Activated CD8-positive, alpha-beta T cell treated with anti-CD3 and anti-CD28 coated beads, Interleukin-2, amount 10 ng/mL, durations not matched to agents 7 days and 5 days (primary cell): Measurements from ENCODE around the gene PXMP2. TPM values are rescaled to one million over a fixed set of nuclear protein-coding genes. Genes with fewer than 3 reads are reported as not detected.

Source experiments
- ATAC-seq: fragments of 150-1000 bp; cut with Tn5 transposase; one replicate; pipeline ENCODE4 v1.10.0; 2021; ENCODE audit warnings: moderate library complexity
- CTCF ChIA-PET: fragments of 350-600 bp; sonication (Branson Sonifier 250); formaldehyde crosslinking; loops from one replicate; lab custom pipeline; 2021; ENCODE audit warnings: antibody characterized with exemption; lab: Charles Lee
- POLR2A ChIA-PET: fragments of 350-600 bp; sonication (Branson Sonifier 250); formaldehyde crosslinking; loops from one replicate; lab custom pipeline; 2021; ENCODE audit warnings: antibody characterized with exemption; lab: Charles Lee
- DNase-seq: peaks from one replicate; pipeline ENCODE4 v3.0.0-alpha.2; 2020
- H3K27ac Mint-ChIP-seq: one replicate; pipeline ENCODE4 v1.8.0; 2021; ENCODE audit warnings: mild to moderate bottlenecking, mixed read lengths
- H3K27me3 Mint-ChIP-seq: one replicate; pipeline ENCODE4 v1.8.0; 2021; ENCODE audit warnings: low read depth, mixed read lengths
- H3K36me3 Mint-ChIP-seq: one replicate; pipeline ENCODE4 v1.8.0; 2021; ENCODE audit warnings: low read depth, mixed read lengths
- H3K4me1 Mint-ChIP-seq: one replicate; pipeline ENCODE4 v1.8.0; 2021; ENCODE audit warnings: low read depth, mixed read lengths
- H3K4me3 Mint-ChIP-seq: one replicate; pipeline ENCODE4 v1.8.0; 2021; ENCODE audit warnings: mild to moderate bottlenecking, mixed read lengths
- H3K9me3 Mint-ChIP-seq: one replicate; pipeline ENCODE4 v1.8.0; 2022; ENCODE audit warnings: mixed read lengths; ENCODE audit not compliant: insufficient read depth
- total RNA-seq, 2 experiments: library from RNA; stranded (reverse); gene quantifications; one replicate each; pipeline ENCODE4 v1.2.3, GENCODE V29; 2021

PXMP2 gene
- total RNA-seq, 2 experiments from 2014 or later, result 38.0 to 40.6 TPM

- ChIA-PET CTCF (no interaction called here), POLR2A (interaction anchor here (1.0 kb wide), 1 partner anchor 24 kb away, joined by 3 read pairs; no protein-coding TSS in a partner anchor)
- DNase-seq (no peak), ATAC-seq (no peak)
- Mint-ChIP-seq H3K9me3 (no peaks in the 10 kb centered on the region), H3K36me3 (peaks cover 60% of the 10 kb centered on the region), H3K27ac (no peak overlapping the region), H3K4me3 (no peak overlapping the region), H3K4me1 (peaks cover 5% of the 10 kb centered on the region), H3K27me3 (no peaks in the 10 kb centered on the region)
These were observed 31.3 kb downstream of the PXMP2 start for GRCh38 chr12:132718644-132719043.

GRCh38 chr12:132719141-132719953 lies 32.0 kb downstream of the PXMP2 start:
- Mint-ChIP-seq H3K27ac (no peak overlapping the region), H3K4me3 (no peak overlapping the region), H3K36me3 (peaks cover 63% of the 10 kb centered on the region), H3K27me3 (no peaks in the 10 kb centered on the region), H3K9me3 (no peaks in the 10 kb centered on the region), H3K4me1 (peaks cover 2% of the 10 kb centered on the region)
- ATAC-seq (no peak), DNase-seq (no peak)
- ChIA-PET POLR2A (no interaction called here), CTCF (no interaction called here)

- no peak for DNase-seq
- Mint-ChIP-seq H3K27me3 (no peaks in the 10 kb centered on the region), H3K4me1 (no peaks in the 10 kb centered on the region), H3K9me3 (no peaks in the 10 kb centered on the region), H3K36me3 (peaks cover 60% of the 10 kb centered on the region), H3K4me3 (no peak overlapping the region), H3K27ac (no peak overlapping the region)
- POLR2A ChIA-PET, result no interaction called here
- CTCF ChIA-PET, result no interaction called here
- no peak for ATAC-seq
These were observed 32.6 kb downstream of the PXMP2 start for GRCh38 chr12:132719954-132720324.

GRCh38 chr12:132720606-132721345 lies 33.4 kb downstream of the PXMP2 start:
- Mint-ChIP-seq H3K36me3 (peaks cover 63% of the 10 kb centered on the region), H3K27ac (no peak overlapping the region), H3K4me1 (no peaks in the 10 kb centered on the region), H3K9me3 (no peaks in the 10 kb centered on the region), H3K27me3 (no peaks in the 10 kb centered on the region), H3K4me3 (no peak overlapping the region)
- DNase-seq, result no peak
- POLR2A ChIA-PET, result no interaction called here
- ATAC-seq, result no peak
- CTCF ChIA-PET, result interaction anchor here (1.5 kb wide), 1 partner anchor 16 kb away, joined by 3 read pairs; no protein-coding TSS in a partner anchor

- ChIA-PET CTCF (no interaction called here), POLR2A (no interaction called here)
- Mint-ChIP-seq H3K9me3 (no peaks in the 10 kb centered on the region), H3K4me1 (no peaks in the 10 kb centered on the region), H3K27me3 (no peaks in the 10 kb centered on the region), H3K4me3 (no peak overlapping the region), H3K27ac (no peak overlapping the region), H3K36me3 (peaks cover 75% of the 10 kb centered on the region)
- no peak for DNase-seq
- ATAC-seq, result no peak
These were observed 35.8 kb downstream of the PXMP2 start for GRCh38 chr12:132723015-132723763.

GRCh38 chr12:132723764-132724140 lies 36.4 kb downstream of the PXMP2 start:
- ChIA-PET POLR2A (no interaction called here), CTCF (no interaction called here)
- H3K9me3 Mint-ChIP-seq, result no peaks in the 10 kb centered on the region
- ATAC-seq, result no peak
- peaks cover 77% of the 10 kb centered on the region for H3K36me3 Mint-ChIP-seq
- H3K4me3 Mint-ChIP-seq, result no peak overlapping the region
- H3K27me3 Mint-ChIP-seq, result no peaks in the 10 kb centered on the region
- DNase-seq, result no peak
- no peak overlapping the region for H3K27ac Mint-ChIP-seq
- H3K4me1 Mint-ChIP-seq, result peaks cover 2% of the 10 kb centered on the region

GRCh38 chr12:132724506-132725241 lies 37.3 kb downstream of the PXMP2 start:
- peak overlapping the region; percentile 8 for H3K27ac Mint-ChIP-seq
- CTCF ChIA-PET, result no interaction called here

GRCh38 chr12:132726386-132726785 lies 39.0 kb downstream of the PXMP2 start:
- no peak for ATAC-seq
- peaks cover 2% of the 10 kb centered on the region for H3K4me1 Mint-ChIP-seq
- H3K27me3 Mint-ChIP-seq, result no peaks in the 10 kb centered on the region
- CTCF ChIA-PET, result no interaction called here
- POLR2A ChIA-PET, result interaction anchor here (0.5 kb wide), 1 partner anchor 28 kb away, joined by 4 read pairs; no protein-coding TSS in a partner anchor
- H3K4me3 Mint-ChIP-seq, result no peak overlapping the region
- peak overlapping the region; percentile 28 for H3K27ac Mint-ChIP-seq
- no peaks in the 10 kb centered on the region for H3K9me3 Mint-ChIP-seq
- DNase-seq, result no peak
- peaks cover 77% of the 10 kb centered on the region for H3K36me3 Mint-ChIP-seq

More at GRCh38 chr12:132724506-132725241, 37.3 kb downstream of the PXMP2 start:
- POLR2A ChIA-PET, result no interaction called here
- peaks cover 74% of the 10 kb centered on the region for H3K36me3 Mint-ChIP-seq
- H3K4me3 Mint-ChIP-seq, result no peak overlapping the region
- H3K9me3 Mint-ChIP-seq, result no peaks in the 10 kb centered on the region
- H3K27me3 Mint-ChIP-seq, result no peaks in the 10 kb centered on the region
- peaks cover 2% of the 10 kb centered on the region for H3K4me1 Mint-ChIP-seq
- no peak for ATAC-seq
- DNase-seq, result no peak

GRCh38 chr12:132727091-132727794 lies 39.9 kb downstream of the PXMP2 start:
- no peaks in the 10 kb centered on the region for H3K27me3 Mint-ChIP-seq
- peaks cover 2% of the 10 kb centered on the region for H3K4me1 Mint-ChIP-seq
- no peak overlapping the region for H3K4me3 Mint-ChIP-seq
- DNase-seq (no peak), ATAC-seq (no peak)
- H3K36me3 Mint-ChIP-seq, result peaks cover 78% of the 10 kb centered on the region
- ChIA-PET CTCF (no interaction called here), POLR2A (no interaction called here)
- no peak overlapping the region for H3K27ac Mint-ChIP-seq
- H3K9me3 Mint-ChIP-seq, result no peaks in the 10 kb centered on the region

GRCh38 chr12:132728502-132728901 lies 41.1 kb downstream of the PXMP2 start:
- peaks cover 83% of the 10 kb centered on the region for H3K36me3 Mint-ChIP-seq
- DNase-seq (no peak), ATAC-seq (no peak)
- CTCF ChIA-PET, result no interaction called here
- no peaks in the 10 kb centered on the region for H3K27me3 Mint-ChIP-seq
- no peaks in the 10 kb centered on the region for H3K9me3 Mint-ChIP-seq
- POLR2A ChIA-PET, result no interaction called here
- H3K4me3 Mint-ChIP-seq, result no peak overlapping the region
- peaks cover 2% of the 10 kb centered on the region for H3K4me1 Mint-ChIP-seq
- no peak overlapping the region for H3K27ac Mint-ChIP-seq
